ENCODE measurements around the gene ARHGEF3. TPM values are rescaled to one million over a fixed set of nuclear protein-coding genes. Genes with fewer than 3 reads are reported as not detected.
"Not testable (repeated sequence)": the region's sequence is repeated elsewhere in the genome, so short reads cannot be mapped to it uniquely, and the experiment has no call there.

ARHGEF3 gene
- total RNA-seq, 1 experiment from 2014 or later = 0.49 TPM

GRCh38 chr3:56742887-56743286 is 58.9 kb downstream of the ARHGEF3 start:
- no peak for DNase-seq
- H3K27me3 ChIP-seq = no peaks in the 10 kb centered on the region
- no peak overlapping the region for H3K4me3 ChIP-seq
- H3K9me3 ChIP-seq = no peaks in the 10 kb centered on the region
- H3K36me3 ChIP-seq = no peaks in the 10 kb centered on the region

GRCh38 chr3:56739036-56739435 is 62.7 kb downstream of the ARHGEF3 start:
- H3K27me3 ChIP-seq = no peaks in the 10 kb centered on the region
- no peaks in the 10 kb centered on the region for H3K36me3 ChIP-seq
- no peaks in the 10 kb centered on the region for H3K9me3 ChIP-seq
- H3K4me3 ChIP-seq = no peak overlapping the region
- DNase-seq = no peak

- Histone ChIP-seq H3K27me3 (no peaks in the 10 kb centered on the region), H3K9me3 (no peaks in the 10 kb centered on the region), H3K4me3 (no peak overlapping the region), H3K36me3 (no peaks in the 10 kb centered on the region)
- DNase-seq = no peak
Observed at GRCh38 chr3:56737006-56737405, 64.7 kb downstream of the ARHGEF3 start.

- no peaks in the 10 kb centered on the region for H3K27me3 ChIP-seq
- no peak overlapping the region for H3K4me3 ChIP-seq
- H3K36me3 ChIP-seq = no peaks in the 10 kb centered on the region
- H3K9me3 ChIP-seq = no peaks in the 10 kb centered on the region
- no peak for DNase-seq
Observed at GRCh38 chr3:56732109-56732508, 69.6 kb downstream of the ARHGEF3 start.

GRCh38 chr3:56725175-56725574 is 76.6 kb downstream of the ARHGEF3 start:
- H3K9me3 ChIP-seq = no peaks in the 10 kb centered on the region
- H3K27me3 ChIP-seq = no peaks in the 10 kb centered on the region
- H3K4me3 ChIP-seq = no peak overlapping the region
- H3K36me3 ChIP-seq = no peaks in the 10 kb centered on the region
- no peak for DNase-seq

GRCh38 chr3:56724676-56725075 is 77.1 kb downstream of the ARHGEF3 start:
- Histone ChIP-seq H3K9me3 (no peaks in the 10 kb centered on the region), H3K4me3 (no peak overlapping the region), H3K36me3 (no peaks in the 10 kb centered on the region), H3K27me3 (no peaks in the 10 kb centered on the region)
- no peak for DNase-seq

GRCh38 chr3:56720849-56721248 is 80.9 kb downstream of the ARHGEF3 start:
- Histone ChIP-seq H3K27me3 (no peaks in the 10 kb centered on the region), H3K4me3 (no peak overlapping the region), H3K9me3 (no peaks in the 10 kb centered on the region), H3K36me3 (no peaks in the 10 kb centered on the region)
- no peak for DNase-seq

GRCh38 chr3:56718809-56719208 is 82.9 kb downstream of the ARHGEF3 start:
- not testable (repeated sequence) for DNase-seq, H3K4me3 ChIP-seq, H3K27me3 ChIP-seq, H3K36me3 ChIP-seq, H3K9me3 ChIP-seq

- no peaks in the 10 kb centered on the region for H3K9me3 ChIP-seq
- H3K36me3 ChIP-seq = no peaks in the 10 kb centered on the region
- DNase-seq = no peak
- no peaks in the 10 kb centered on the region for H3K27me3 ChIP-seq
- H3K4me3 ChIP-seq = no peak overlapping the region
Observed at GRCh38 chr3:56711344-56711743, 90.4 kb downstream of the ARHGEF3 start.

- H3K4me3 ChIP-seq = not testable (repeated sequence)
Observed at GRCh38 chr3:56707412-56707811, 94.3 kb downstream of the ARHGEF3 start.

GRCh38 chr3:56706629-56707028 is 95.1 kb downstream of the ARHGEF3 start:
- no peak overlapping the region for H3K4me3 ChIP-seq
- H3K36me3 ChIP-seq = no peaks in the 10 kb centered on the region
- DNase-seq = no peak
- no peaks in the 10 kb centered on the region for H3K27me3 ChIP-seq
- no peaks in the 10 kb centered on the region for H3K9me3 ChIP-seq

More at GRCh38 chr3:56707412-56707811, 94.3 kb downstream of the ARHGEF3 start:
- H3K9me3 ChIP-seq, DNase-seq, H3K36me3 ChIP-seq, H3K27me3 ChIP-seq: not testable (repeated sequence)

GRCh38 chr3:56704706-56705105 is 97.0 kb downstream of the ARHGEF3 start:
- H3K9me3 ChIP-seq = no peaks in the 10 kb centered on the region
- no peak overlapping the region for H3K4me3 ChIP-seq
- DNase-seq = no peak
- no peaks in the 10 kb centered on the region for H3K27me3 ChIP-seq
- H3K36me3 ChIP-seq = no peaks in the 10 kb centered on the region

- Histone ChIP-seq H3K36me3 (no peaks in the 10 kb centered on the region), H3K9me3 (no peaks in the 10 kb centered on the region), H3K27me3 (no peaks in the 10 kb centered on the region), H3K4me3 (no peak overlapping the region)
- DNase-seq = no peak
Observed at GRCh38 chr3:56702490-56703315, 99.0 kb downstream of the ARHGEF3 start.

GRCh38 chr3:56700151-56700550 is 101.6 kb downstream of the ARHGEF3 start:
- Histone ChIP-seq H3K27me3 (no peaks in the 10 kb centered on the region), H3K4me3 (no peak overlapping the region), H3K36me3 (no peaks in the 10 kb centered on the region), H3K9me3 (no peaks in the 10 kb centered on the region)
- DNase-seq = no peak

- no peaks in the 10 kb centered on the region for H3K36me3 ChIP-seq
- H3K9me3 ChIP-seq = no peaks in the 10 kb centered on the region
- H3K27me3 ChIP-seq = no peaks in the 10 kb centered on the region
- no peak for DNase-seq
- no peak overlapping the region for H3K4me3 ChIP-seq
Observed at GRCh38 chr3:56694867-56695683, 106.7 kb downstream of the ARHGEF3 start.

GRCh38 chr3:56693750-56694149 is 108.0 kb downstream of the ARHGEF3 start:
- Histone ChIP-seq H3K9me3 (no peaks in the 10 kb centered on the region), H3K36me3 (no peaks in the 10 kb centered on the region), H3K4me3 (no peak overlapping the region), H3K27me3 (no peaks in the 10 kb centered on the region)
- no peak for DNase-seq

GRCh38 chr3:56692520-56693433 is 109.0 kb downstream of the ARHGEF3 start:
- not testable (repeated sequence) for DNase-seq, H3K4me3 ChIP-seq, H3K36me3 ChIP-seq, H3K27me3 ChIP-seq, H3K9me3 ChIP-seq
